BLaER1 (cell line): ENCODE results near the gene PDXDC1.
"Not testable (repeated sequence)": the region's sequence is repeated elsewhere in the genome, so short reads cannot be mapped to it uniquely, and the experiment has no call there.

Experiments used
- H3K27ac ChIP-seq: shearing (Covaris generic); formaldehyde crosslinking; 2 replicates; pipeline ENCODE4 v1.8.1; 2022
- H3K27me3 ChIP-seq: shearing (Covaris generic); formaldehyde crosslinking; 2 replicates; pipeline ENCODE4 v1.8.1; 2022
- H3K36me3 ChIP-seq: shearing (Covaris generic); formaldehyde crosslinking; 2 replicates; pipeline ENCODE4 v1.8.1; 2022
- H3K4me1 ChIP-seq: shearing (Covaris generic); formaldehyde crosslinking; 2 replicates; pipeline ENCODE4 v1.8.1; 2022
- H3K4me2 ChIP-seq: shearing (Covaris generic); formaldehyde crosslinking; 2 replicates; pipeline ENCODE4 v1.8.1; 2022
- H3K4me3 ChIP-seq: shearing (Covaris generic); formaldehyde crosslinking; 2 replicates; pipeline ENCODE4 v1.8.1; 2022
- H3K9ac ChIP-seq: shearing (Covaris generic); formaldehyde crosslinking; 2 replicates; pipeline ENCODE4 v1.8.1; 2022
- H3K9me3 ChIP-seq: shearing (Covaris generic); formaldehyde crosslinking; 2 replicates; pipeline ENCODE4 v1.8.1; 2022
- H4K20me1 ChIP-seq: shearing (Covaris generic); formaldehyde crosslinking; 2 replicates; pipeline ENCODE4 v1.8.1; 2022

The PDXDC1 gene

DNA sequence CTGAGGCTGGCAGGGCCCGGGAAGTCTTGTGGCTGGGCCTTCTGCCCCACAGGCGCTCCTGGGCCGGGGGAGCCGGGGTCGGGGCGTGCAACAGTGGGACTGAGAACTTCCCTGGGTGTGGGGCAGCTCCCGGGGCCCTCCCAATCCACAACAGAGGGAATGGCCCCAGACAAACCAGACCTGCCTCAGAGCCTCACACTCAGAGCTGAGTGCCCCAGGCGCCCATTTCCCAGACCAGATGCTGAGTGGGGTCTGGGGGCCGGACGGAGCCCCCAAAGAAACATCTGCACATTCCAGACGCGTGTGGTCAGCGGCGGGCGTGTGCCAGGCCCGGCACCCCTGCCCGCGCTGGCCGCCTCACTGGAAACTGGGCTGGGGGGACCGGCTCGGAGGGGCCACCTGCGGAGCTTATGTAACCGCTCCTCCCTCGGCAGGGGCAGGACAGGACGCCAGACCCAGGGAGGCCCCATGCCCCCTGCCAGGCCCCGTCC is 168.8 kb downstream of the PDXDC1 start:
- H3K9ac ChIP-seq, H3K36me3 ChIP-seq, H3K9me3 ChIP-seq, H3K27me3 ChIP-seq, H3K4me3 ChIP-seq: not testable (repeated sequence)
- peaks cover 38% of the 10 kb centered on the region for H3K4me1 ChIP-seq
- H3K4me2 ChIP-seq: peak overlapping the region; percentile 59; the same call in 1 of the 2 replicates
- H4K20me1 ChIP-seq: peaks cover 87% of the 10 kb centered on the region
- H3K27ac ChIP-seq: peak overlapping the region; percentile 38

DNA sequence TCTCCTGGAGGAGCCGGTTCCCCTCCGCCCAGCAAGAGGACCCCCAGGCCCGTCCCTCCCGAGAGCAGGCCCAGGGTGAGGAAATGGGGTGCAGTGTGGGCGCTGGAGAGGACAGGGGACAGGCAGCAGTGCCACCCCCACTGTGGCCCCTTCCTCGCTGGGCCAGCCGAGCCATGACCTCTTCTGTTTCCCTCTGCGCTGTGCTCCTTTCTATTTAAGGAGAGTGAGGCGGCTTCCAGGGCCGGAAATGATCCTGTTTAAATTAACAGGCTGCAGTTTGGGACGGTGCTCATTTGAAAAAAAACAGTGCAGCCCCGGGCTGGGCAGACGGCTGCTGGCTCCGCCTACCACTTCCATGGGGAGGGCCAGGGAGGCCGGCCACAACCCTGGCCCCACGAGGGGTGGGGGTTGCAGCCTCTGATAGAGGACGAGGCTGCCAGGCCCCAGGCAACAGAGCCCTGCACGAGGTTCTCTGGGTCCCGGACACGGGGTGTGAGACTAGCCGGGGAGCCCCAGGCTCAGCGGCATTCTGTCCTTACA is 169.3 kb downstream of the PDXDC1 start:
- H3K9me3 ChIP-seq, H3K4me3 ChIP-seq, H3K36me3 ChIP-seq, H3K27me3 ChIP-seq: not testable (repeated sequence)
- Histone ChIP-seq H3K9ac (0 out of 2 replicates have a peak overlapping the region, but pooled peaks have one; percentile 29), H4K20me1 (peaks cover 92% of the 10 kb centered on the region), H3K4me1 (peaks cover 43% of the 10 kb centered on the region), H3K27ac (peak overlapping the region; percentile 38), H3K4me2 (peak overlapping the region; percentile 59)

DNA sequence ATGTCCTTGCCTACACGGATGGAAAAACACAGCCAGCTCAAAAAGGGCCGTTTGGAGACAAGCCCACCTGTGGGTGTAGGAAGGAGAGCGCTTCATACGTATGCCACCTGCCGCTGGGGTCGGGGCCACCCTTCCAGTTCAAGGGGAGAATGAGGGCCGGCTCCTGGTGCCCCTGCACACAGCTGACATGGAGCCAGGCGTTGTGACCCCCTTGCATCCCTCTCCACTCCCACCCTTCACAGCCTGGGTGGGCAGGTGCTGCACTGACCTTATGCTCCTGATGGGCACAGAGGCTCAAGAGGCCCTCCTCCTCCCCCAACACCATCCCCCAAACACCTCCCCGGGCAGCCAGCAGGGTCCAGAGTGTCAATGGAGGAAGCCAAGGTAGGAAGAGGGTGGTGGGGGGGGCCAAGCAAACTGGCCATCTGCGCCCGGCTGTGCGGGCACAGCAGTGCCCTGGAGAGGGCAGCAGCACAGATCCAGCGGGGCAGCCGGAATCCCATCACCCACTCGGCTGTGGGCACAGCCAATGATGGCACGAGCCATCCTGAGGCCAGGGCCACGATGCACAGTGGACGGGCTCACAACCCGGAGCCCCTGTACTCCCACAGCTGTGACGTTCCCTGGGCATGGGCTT is 170.1 kb downstream of the PDXDC1 start:
- not testable (repeated sequence) for H3K9me3 ChIP-seq, H3K27me3 ChIP-seq, H3K36me3 ChIP-seq, H3K4me3 ChIP-seq
- H3K9ac ChIP-seq: 0 out of 2 replicates have a peak overlapping the region, but pooled peaks have one; percentile 29
- H4K20me1 ChIP-seq: peaks cover 91% of the 10 kb centered on the region
- H3K27ac ChIP-seq: peak overlapping the region; percentile 38
- H3K4me1 ChIP-seq: peaks cover 47% of the 10 kb centered on the region
- peak overlapping the region; percentile 59 for H3K4me2 ChIP-seq

- H3K9ac ChIP-seq, H3K36me3 ChIP-seq, H3K4me3 ChIP-seq, H3K27me3 ChIP-seq, H3K4me2 ChIP-seq, H3K27ac ChIP-seq, H3K9me3 ChIP-seq: not testable (repeated sequence)
- peaks cover 47% of the 10 kb centered on the region for H3K4me1 ChIP-seq
- peaks cover 84% of the 10 kb centered on the region for H4K20me1 ChIP-seq
Measured at GRCh38 chr16:15145418-15146263, 170.8 kb downstream of the PDXDC1 start.

- Histone ChIP-seq H3K4me1 (peaks cover 47% of the 10 kb centered on the region), H4K20me1 (peaks cover 78% of the 10 kb centered on the region)
- not testable (repeated sequence) for H3K9me3 ChIP-seq, H3K27ac ChIP-seq, H3K9ac ChIP-seq, H3K4me3 ChIP-seq, H3K27me3 ChIP-seq, H3K36me3 ChIP-seq, H3K4me2 ChIP-seq
Measured at GRCh38 chr16:15146264-15146662, 171.4 kb downstream of the PDXDC1 start.

GRCh38 chr16:15148831-15149230 is 174.0 kb downstream of the PDXDC1 start:
- not testable (repeated sequence) for H3K4me2 ChIP-seq, H3K27me3 ChIP-seq, H3K9me3 ChIP-seq, H3K9ac ChIP-seq, H3K4me3 ChIP-seq, H3K27ac ChIP-seq, H3K36me3 ChIP-seq
- Histone ChIP-seq H3K4me1 (peaks cover 42% of the 10 kb centered on the region), H4K20me1 (peaks cover 55% of the 10 kb centered on the region)

GRCh38 chr16:15149260-15149659 is 174.4 kb downstream of the PDXDC1 start:
- H3K27me3 ChIP-seq, H3K27ac ChIP-seq, H3K4me2 ChIP-seq, H3K4me3 ChIP-seq, H3K9ac ChIP-seq, H3K36me3 ChIP-seq, H3K9me3 ChIP-seq: not testable (repeated sequence)
- Histone ChIP-seq H3K4me1 (peaks cover 38% of the 10 kb centered on the region), H4K20me1 (peaks cover 51% of the 10 kb centered on the region)

GRCh38 chr16:15154005-15154404 is 179.2 kb downstream of the PDXDC1 start:
- peak overlapping the region; percentile 80 for H3K9ac ChIP-seq
- not testable (repeated sequence) for H3K4me1 ChIP-seq, H3K27me3 ChIP-seq, H4K20me1 ChIP-seq, H3K9me3 ChIP-seq, H3K36me3 ChIP-seq
- peak overlapping the region; percentile 55 for H3K4me2 ChIP-seq
- peak overlapping the region; percentile 69 for H3K4me3 ChIP-seq
- H3K27ac ChIP-seq: peak overlapping the region; percentile 76

GRCh38 chr16:15154650-15155562 is 180.1 kb downstream of the PDXDC1 start:
- not testable (repeated sequence) for H3K36me3 ChIP-seq, H4K20me1 ChIP-seq, H3K27me3 ChIP-seq, H3K4me1 ChIP-seq, H3K9me3 ChIP-seq
- Histone ChIP-seq H3K9ac (peak overlapping the region; percentile 80), H3K27ac (peak overlapping the region; percentile 76), H3K4me3 (peak overlapping the region; percentile 69), H3K4me2 (peak overlapping the region; percentile 45)

DNA sequence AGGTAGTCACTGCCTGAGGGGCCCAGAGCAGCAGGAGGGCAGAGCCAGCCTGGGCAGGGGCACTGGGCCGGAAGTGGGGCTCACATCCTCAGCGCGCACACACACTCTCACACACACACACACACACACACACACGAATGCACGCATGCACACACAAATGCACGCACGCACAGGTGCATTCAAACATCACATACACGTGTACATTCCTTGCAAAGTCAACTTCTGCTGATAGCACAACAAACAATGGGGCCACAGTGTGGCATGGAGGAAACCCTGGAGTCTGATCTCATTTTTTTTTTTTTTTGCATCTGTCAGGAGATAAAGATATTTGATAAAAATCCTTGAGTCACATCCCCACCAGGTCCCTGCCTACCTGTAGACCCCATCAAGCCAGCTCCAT is 182.8 kb downstream of the PDXDC1 start:
- not testable (repeated sequence) for H3K36me3 ChIP-seq, H3K4me2 ChIP-seq, H3K4me3 ChIP-seq, H3K4me1 ChIP-seq, H3K9ac ChIP-seq, H4K20me1 ChIP-seq, H3K27ac ChIP-seq, H3K9me3 ChIP-seq, H3K27me3 ChIP-seq

DNA sequence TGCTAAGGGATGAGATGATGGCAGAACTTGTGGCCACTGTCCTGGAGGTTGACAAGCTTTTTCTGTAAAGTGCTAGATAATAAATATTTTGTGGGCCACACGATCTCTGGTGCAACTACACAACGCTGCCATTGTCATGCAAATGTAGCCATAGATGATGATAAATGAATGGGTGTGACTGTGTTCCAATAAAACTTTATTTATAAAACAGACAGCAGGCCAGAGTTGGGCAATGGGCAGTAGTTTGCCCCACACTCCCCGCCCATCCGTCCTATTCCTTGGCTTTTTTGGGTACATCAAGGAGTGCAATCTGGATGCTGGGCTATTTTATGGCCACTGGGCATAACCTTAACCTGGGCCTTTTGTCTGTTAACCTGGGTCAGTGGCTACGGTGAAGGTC is 184.8 kb downstream of the PDXDC1 start:
- not testable (repeated sequence) for H3K4me1 ChIP-seq, H3K4me3 ChIP-seq, H3K36me3 ChIP-seq, H3K27ac ChIP-seq, H4K20me1 ChIP-seq, H3K27me3 ChIP-seq, H3K9ac ChIP-seq, H3K9me3 ChIP-seq, H3K4me2 ChIP-seq

DNA sequence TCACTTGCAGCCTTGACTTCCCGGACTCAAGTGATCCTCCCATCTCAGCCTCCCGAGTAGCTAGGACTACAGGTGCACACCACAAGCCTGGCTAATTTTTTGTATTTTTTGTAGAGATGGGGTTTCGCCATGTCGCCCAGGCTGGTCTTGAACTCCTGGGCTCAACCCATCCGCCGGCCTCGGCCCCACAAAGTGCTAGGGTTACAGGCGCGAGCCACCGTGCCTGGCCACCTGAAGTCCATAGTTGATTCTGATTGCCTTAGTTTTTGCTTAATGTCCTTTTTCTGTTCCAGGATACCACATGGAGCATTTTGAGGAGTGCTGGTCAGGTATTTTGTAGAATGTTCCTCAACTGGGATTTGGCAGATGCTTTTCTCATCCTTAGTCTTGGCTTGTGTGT is 185.7 kb downstream of the PDXDC1 start:
- H3K9ac ChIP-seq, H3K4me2 ChIP-seq, H4K20me1 ChIP-seq, H3K27ac ChIP-seq, H3K4me3 ChIP-seq, H3K4me1 ChIP-seq, H3K36me3 ChIP-seq, H3K27me3 ChIP-seq, H3K9me3 ChIP-seq: not testable (repeated sequence)

DNA sequence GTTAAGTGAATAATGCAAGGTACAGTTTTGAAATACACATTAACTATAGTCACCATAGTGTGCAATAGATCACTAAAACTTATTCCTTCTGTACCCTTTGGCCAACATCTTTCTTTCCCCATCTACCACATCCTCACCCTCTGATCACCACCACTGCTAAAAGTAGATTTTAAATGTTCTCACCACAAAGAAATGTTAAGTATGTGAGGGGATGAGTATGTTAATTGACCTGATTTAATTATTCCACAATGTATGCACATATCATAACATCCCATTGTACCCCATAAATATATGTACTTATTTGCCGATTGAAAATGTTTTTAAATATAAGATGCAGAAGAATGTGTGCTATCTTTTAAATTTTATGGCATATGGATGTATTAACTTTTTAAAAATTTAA is 188.2 kb downstream of the PDXDC1 start:
- H3K4me3 ChIP-seq: not testable (repeated sequence)

DNA sequence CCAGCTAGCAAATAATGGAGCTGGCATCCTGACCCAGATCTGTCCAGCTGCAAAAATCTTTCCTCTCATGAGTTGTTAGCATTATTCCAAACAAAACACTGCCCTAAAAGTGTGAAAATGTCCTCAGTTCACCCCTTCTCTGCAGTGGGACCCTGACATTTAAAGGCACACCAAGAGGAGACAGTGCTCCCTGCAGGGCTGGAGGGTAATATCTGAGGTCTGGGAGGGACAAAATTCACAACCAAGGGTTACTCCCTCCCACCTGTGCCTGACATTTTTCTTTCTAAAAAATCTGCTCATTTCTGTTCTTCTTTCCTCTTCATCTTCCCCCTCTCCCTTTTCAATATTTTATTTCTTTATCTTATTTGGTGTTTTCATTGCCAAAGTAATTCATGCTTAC is 191.4 kb downstream of the PDXDC1 start:
- H3K36me3 ChIP-seq, H3K4me1 ChIP-seq, H3K27ac ChIP-seq, H3K27me3 ChIP-seq, H3K9me3 ChIP-seq, H4K20me1 ChIP-seq, H3K4me3 ChIP-seq, H3K4me2 ChIP-seq, H3K9ac ChIP-seq: not testable (repeated sequence)

More for the DNA sequence above, 188.2 kb downstream of the PDXDC1 start:
- not testable (repeated sequence) for H3K4me2 ChIP-seq, H3K36me3 ChIP-seq, H3K9me3 ChIP-seq, H3K4me1 ChIP-seq, H3K9ac ChIP-seq, H3K27ac ChIP-seq, H3K27me3 ChIP-seq, H4K20me1 ChIP-seq
